GM21390 (cell line): ENCODE data around the gene EIF4G3.
A peak's percentile ranks its signal among the peaks of the same experiment; 100 is the strongest.
"Not testable (repeated sequence)": the region's sequence is repeated elsewhere in the genome, so short reads cannot be mapped to it uniquely, and the experiment has no call there.

Experiments
- ATAC-seq: cut with Tn5 transposase; IDR thresholded peaks from one replicate; pipeline ENCODE4 v1.9.1; 2021; ENCODE audit not compliant: unreplicated experiment

Gene EIF4G3, protein sequence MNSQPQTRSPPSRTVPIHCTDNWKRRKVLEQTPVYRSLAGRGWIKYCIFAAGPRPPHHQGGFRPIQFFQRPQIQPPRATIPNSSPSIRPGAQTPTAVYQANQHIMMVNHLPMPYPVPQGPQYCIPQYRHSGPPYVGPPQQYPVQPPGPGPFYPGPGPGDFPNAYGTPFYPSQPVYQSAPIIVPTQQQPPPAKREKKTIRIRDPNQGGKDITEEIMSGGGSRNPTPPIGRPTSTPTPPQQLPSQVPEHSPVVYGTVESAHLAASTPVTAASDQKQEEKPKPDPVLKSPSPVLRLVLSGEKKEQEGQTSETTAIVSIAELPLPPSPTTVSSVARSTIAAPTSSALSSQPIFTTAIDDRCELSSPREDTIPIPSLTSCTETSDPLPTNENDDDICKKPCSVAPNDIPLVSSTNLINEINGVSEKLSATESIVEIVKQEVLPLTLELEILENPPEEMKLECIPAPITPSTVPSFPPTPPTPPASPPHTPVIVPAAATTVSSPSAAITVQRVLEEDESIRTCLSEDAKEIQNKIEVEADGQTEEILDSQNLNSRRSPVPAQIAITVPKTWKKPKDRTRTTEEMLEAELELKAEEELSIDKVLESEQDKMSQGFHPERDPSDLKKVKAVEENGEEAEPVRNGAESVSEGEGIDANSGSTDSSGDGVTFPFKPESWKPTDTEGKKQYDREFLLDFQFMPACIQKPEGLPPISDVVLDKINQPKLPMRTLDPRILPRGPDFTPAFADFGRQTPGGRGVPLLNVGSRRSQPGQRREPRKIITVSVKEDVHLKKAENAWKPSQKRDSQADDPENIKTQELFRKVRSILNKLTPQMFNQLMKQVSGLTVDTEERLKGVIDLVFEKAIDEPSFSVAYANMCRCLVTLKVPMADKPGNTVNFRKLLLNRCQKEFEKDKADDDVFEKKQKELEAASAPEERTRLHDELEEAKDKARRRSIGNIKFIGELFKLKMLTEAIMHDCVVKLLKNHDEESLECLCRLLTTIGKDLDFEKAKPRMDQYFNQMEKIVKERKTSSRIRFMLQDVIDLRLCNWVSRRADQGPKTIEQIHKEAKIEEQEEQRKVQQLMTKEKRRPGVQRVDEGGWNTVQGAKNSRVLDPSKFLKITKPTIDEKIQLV (N-terminal part only)

DNA sequence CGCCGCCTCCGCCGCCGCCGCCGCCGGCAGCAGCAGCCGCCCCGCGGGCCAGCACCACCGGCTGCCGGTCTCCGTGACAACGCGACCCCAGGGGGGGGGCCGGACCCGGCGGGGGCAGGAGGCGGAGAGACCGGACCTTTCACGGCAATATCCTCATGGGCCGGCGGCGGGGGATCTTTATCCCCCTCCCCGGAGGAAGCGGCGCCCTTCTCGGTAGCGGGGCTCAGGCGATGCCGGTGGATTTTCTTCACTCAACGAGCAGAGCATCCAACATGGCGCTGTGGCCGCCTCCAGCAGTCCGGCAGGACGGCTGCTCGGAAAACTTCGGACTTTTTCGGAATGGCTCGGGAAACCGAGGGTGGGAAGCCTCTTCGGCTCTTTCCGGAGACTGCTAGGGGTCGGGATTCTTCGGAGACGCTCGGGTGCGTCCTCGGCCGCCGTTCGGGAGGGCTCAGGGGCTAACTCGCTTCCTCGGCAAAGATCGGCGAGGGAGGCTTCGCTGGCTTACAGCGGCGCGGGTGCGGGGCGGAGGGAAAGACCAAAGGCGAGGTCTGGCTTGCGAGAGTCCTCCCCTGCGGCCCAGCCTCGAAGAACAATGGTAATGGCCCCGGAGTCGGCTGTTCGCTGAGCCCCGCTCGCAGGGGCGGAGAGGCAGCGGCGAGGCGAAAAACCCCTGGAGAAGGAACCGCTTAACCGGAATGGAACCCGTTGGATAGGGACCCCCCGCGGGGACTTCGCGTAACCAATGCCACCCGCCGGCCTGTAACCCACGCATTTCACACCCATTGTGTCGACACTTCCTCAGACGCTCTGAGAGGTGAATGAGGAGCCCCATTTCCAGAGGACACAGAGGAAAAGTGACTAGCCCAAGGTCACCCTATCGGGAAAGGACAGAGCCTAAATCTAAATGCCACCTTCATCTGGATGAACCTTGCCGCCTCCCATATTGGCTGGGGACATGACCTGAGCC, at the start of gene EIF4G3:
TSS of gene EIF4G3 (minus strand) at position 312 of the 970 bp plus-strand sequence. CDS start 174,155 bp downstream, outside the sequence.
- ATAC-seq = peak; percentile 83

- ATAC-seq = no peak
These were observed 48.4 kb upstream of the EIF4G3 start for GRCh38 chr1:21225065-21225464.

DNA sequence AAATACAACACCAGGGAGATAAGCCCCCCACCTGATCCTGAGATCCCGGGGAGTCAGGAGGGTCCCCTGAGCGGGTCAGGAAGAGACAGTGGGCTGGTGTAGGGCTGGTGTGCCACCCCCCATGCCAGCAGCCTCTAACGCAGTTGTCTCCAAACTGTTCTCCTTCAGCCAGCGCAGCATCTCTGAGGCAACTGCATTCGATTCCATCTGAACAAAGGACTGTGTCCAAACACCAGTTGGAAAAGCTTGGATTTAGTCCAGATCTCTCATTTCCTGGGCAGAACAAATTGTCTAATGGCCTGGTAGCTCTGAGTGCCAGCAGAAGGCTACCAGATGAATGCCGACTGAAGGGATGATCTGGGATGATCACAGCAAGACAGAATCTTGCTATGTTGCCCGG, 44.1 kb upstream of the EIF4G3 start:
- ATAC-seq = no peak

DNA sequence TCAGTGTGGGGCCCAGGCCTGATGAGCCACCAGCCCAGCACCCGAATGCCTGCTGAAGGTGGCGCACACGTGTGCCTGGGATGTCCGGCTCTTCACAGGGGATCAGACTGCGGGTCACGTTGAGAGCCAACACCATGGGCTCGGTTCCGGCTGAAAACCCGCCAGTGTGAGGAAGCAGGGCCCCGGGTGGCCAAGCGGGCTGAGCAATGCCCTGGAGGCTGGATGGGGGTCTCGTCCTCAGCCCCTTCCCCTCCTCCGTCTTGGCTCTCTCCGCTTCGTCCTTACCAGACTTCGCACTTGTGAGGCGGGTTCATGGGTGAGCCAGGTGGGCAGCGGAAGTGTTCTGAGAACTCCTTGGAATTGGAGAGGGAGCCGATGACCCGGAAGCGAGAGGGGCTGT, 43.0 kb upstream of the EIF4G3 start:
- no peak for ATAC-seq

GRCh38 chr1:21217812-21218596, 41.3 kb upstream of the EIF4G3 start:
- no peak for ATAC-seq

DNA sequence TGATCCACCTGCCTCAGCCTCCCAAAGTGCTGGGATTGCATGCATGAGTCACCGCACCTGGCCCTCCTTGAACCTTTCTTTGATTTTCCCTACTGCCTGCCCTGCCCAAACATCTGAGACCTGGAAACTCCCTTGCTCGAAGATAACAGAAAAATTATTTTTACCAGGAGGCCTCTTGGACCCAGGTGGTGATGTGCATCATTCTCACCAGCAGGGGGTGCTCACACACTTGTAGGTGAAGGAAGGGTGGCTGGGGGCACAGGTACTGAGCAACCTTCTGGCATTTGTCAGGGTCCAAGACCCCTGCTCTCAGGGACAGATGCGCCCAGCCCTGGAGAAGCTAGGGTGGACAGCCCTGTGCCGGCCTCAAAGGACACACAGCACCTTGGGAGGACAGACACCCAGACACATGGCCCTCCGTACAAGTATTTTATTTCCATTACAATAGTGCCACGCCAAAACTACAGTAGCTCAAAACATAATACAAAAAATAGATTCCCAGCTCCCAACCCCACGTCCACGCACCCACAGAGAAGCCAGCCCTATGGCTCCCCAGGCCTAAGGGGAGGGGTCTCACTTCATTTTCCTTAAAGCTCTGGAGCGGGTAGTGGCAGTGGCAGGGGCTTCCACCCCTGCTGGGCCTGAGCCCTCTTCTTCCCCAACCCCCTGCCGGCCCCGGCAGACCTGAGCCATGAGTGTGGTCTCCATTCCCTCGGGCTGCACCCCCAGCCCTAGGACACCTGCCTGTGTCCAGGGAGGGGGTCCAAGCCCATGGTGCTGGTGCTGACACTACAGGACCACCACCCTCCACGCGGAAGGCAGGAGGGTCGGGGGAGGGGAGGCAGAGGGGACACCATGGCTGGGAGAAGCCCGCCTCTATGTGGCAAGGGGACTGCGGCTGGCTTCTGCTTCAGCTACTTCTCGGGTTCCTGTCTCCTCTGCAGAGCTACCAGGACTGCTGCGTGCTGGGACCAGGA, 40.4 kb upstream of the EIF4G3 start:
- no peak for ATAC-seq

DNA sequence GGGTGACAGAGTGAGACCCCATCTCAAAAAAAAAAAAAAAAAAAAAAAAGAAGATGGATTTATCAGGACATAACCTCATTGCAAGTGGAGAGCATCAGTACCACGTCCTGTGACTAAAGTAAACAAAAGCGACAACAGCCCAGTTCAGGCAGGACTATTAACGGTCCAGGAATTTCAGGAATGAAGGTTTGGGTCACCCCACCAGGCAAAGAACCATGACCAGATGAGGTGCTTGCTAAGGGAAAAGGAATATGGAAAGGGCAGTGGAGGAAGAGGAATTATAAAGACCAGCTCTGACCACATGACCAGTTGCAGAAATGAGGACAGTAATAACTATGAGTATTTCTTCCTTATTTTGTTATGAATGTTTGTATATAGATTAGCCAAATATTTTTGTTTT, 35.4 kb upstream of the EIF4G3 start:
- ATAC-seq = no peak

GRCh38 chr1:21208137-21208700, 31.5 kb upstream of the EIF4G3 start:
- not testable (repeated sequence) for ATAC-seq

- no peak for ATAC-seq
These were observed 29.4 kb upstream of the EIF4G3 start for GRCh38 chr1:21206117-21206516.

- ATAC-seq = no peak
These were observed 28.7 kb upstream of the EIF4G3 start for GRCh38 chr1:21205416-21205815.

DNA sequence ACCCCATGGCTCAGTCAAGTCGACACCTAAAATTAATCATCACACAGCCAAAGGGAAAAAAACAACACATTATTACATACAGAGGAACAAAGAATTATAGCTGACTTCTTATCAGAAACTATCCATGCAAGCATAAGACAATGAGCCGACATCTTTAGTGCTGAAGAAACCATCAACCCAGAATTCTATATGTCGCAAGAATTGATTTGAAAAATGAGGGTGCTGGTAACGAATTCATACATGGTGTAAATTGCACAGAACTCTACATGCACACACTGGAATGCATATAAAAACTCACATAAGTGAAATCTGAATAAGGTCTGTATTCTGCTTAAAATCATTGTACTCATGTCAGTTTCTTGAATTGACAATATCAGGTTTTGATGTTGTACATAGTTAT, 25.0 kb upstream of the EIF4G3 start:
- ATAC-seq = no peak

GRCh38 chr1:21201238-21201637, 24.5 kb upstream of the EIF4G3 start:
- ATAC-seq = not testable (repeated sequence)

GRCh38 chr1:21200767-21201166, 24.1 kb upstream of the EIF4G3 start:
- no peak for ATAC-seq

DNA sequence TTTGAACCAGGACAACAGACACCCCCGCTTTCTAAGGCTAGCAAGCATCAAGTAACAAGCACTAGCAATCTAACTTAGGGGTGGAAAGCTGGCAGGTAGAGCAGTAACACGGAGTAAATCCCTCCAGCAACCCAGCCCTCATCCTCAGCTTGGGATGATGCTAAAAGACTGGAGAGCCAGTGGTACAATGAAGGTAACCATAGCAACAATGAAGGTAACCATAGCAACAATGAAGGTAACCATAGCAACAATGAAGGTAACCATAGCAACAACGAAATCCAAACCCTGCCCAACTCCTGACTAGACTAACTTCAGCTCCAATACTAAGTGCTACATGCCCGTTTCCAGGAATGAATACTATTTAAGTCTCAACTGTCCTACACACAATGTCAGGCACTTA, 22.2 kb upstream of the EIF4G3 start:
- no peak for ATAC-seq

GRCh38 chr1:21192871-21193270, 16.2 kb upstream of the EIF4G3 start:
- no peak for ATAC-seq

- ATAC-seq = no peak
These were observed 15.6 kb upstream of the EIF4G3 start for GRCh38 chr1:21192284-21192683.

DNA sequence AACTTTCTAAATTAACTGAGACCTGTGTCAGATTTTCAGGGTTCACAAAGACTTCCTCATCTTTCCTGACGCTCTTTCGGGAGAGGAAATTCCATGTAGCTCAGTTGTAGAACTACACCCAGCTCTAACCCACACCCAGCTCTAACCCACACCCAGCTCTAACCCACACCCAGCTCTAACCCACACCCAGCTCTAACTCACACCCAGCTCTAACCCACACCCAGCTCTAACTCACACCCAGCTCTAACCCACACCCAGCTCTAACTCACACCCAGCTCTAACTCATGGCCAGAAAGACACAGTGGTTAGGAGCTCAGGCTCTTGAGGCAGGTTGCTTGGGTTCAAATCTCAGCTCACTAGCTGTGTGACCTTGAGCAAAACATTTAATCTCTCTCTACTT, 14.1 kb upstream of the EIF4G3 start:
- ATAC-seq = not testable (repeated sequence)

- no peak for ATAC-seq
These were observed 13.3 kb upstream of the EIF4G3 start for GRCh38 chr1:21189906-21190500.
